GM23338 (cell line): ENCODE data around the gene OPRM1. TPM values are rescaled to one million over a fixed set of nuclear protein-coding genes. Genes with fewer than 3 reads are reported as not detected.

Experiments
- ATAC-seq: fragments of 200-7000 bp; cut with Tn5 transposase; 3 replicates; pipeline ENCODE4 v1.9.1; 2020
- DNase-seq: peaks from one replicate; pipeline ENCODE4 v3.0.0-alpha.2; 2015; ENCODE audit warnings: low spot score
- H2AFZ ChIP-seq: fragments of 200-600 bp; sonication (generic); 2 replicates; pipeline ENCODE4 v1.8.0; 2016; ENCODE audit warnings: antibody characterized with exemption, mild to moderate bottlenecking, moderate library complexity
- H3F3A ChIP-seq: fragments of 200-600 bp; sonication (generic); replicated peaks from 2 replicates; pipeline ENCODE4 v1.8.0; 2017; ENCODE audit warnings: antibody characterized with exemption, mixed run types, low read depth
- H3K27ac ChIP-seq: fragments of 200-600 bp; sonication (generic); 2 replicates; pipeline ENCODE4 v1.6.1; 2016; ENCODE audit warnings: low read depth
- H3K27me3 ChIP-seq: fragments of 200-600 bp; sonication (generic); 2 replicates; pipeline ENCODE4 v1.8.0; 2016; ENCODE audit warnings: mild to moderate bottlenecking, mixed run types, moderate library complexity; ENCODE audit not compliant: insufficient read depth
- H3K36me3 ChIP-seq: fragments of 200-600 bp; sonication (generic); 2 replicates; pipeline ENCODE4 v1.8.0; 2016; ENCODE audit warnings: mild to moderate bottlenecking; ENCODE audit not compliant: insufficient read depth
- H3K4me1 ChIP-seq: fragments of 200-600 bp; sonication (generic); 2 replicates; pipeline ENCODE4 v1.8.0; 2016; ENCODE audit warnings: mild to moderate bottlenecking, moderate library complexity; ENCODE audit not compliant: insufficient read depth
- H3K4me2 ChIP-seq: fragments of 200-600 bp; sonication (generic); 2 replicates; pipeline ENCODE4 v1.7.1; 2017; ENCODE audit warnings: mixed run types
- H3K4me3 ChIP-seq: fragments of 200-600 bp; sonication (generic); 2 replicates; pipeline ENCODE4 v1.6.1; 2016; ENCODE audit warnings: mixed run types
- H3K79me2 ChIP-seq: fragments of 200-600 bp; sonication (generic); replicated peaks from 2 replicates; pipeline ENCODE4 v1.8.0; 2017; ENCODE audit warnings: mild to moderate bottlenecking; ENCODE audit not compliant: insufficient read depth
- H3K9me2 ChIP-seq: fragments of 200-600 bp; sonication (generic); 2 replicates; pipeline ENCODE4 v1.8.0; 2017; ENCODE audit not compliant: insufficient read depth
- H4K20me1 ChIP-seq: fragments of 200-600 bp; sonication (generic); replicated peaks from 2 replicates; pipeline ENCODE4 v1.8.0; 2017; ENCODE audit warnings: mild to moderate bottlenecking; ENCODE audit not compliant: insufficient read depth
- H3K27ac Mint-ChIP-seq: 2 replicates; pipeline ENCODE4 v1.8.0; 2020; ENCODE audit warnings: inconsistent platforms, mild to moderate bottlenecking, moderate library complexity, mixed read lengths
- H3K27me3 Mint-ChIP-seq: 3 replicates; pipeline ENCODE4 v1.8.0; 2022; ENCODE audit warnings: low read depth, mild to moderate bottlenecking, moderate library complexity, mixed read lengths, inconsistent platforms; ENCODE audit not compliant: insufficient read depth, poor library complexity
- H3K36me3 Mint-ChIP-seq: 3 replicates; pipeline ENCODE4 v1.8.0; 2021; ENCODE audit warnings: low read depth, mild to moderate bottlenecking, inconsistent platforms, moderate library complexity, mixed read lengths
- H3K4me1 Mint-ChIP-seq: 3 replicates; pipeline ENCODE4 v1.8.0; 2020; ENCODE audit warnings: mild to moderate bottlenecking, inconsistent platforms, mixed read lengths
- H3K4me3 Mint-ChIP-seq: 3 replicates; pipeline ENCODE4 v1.8.0; 2021; ENCODE audit warnings: moderate library complexity, mild to moderate bottlenecking, inconsistent platforms, mixed read lengths
- H3K9me3 Mint-ChIP-seq: 3 replicates; pipeline ENCODE4 v1.8.0; 2020; ENCODE audit warnings: moderate library complexity, mild to moderate bottlenecking, inconsistent platforms, mixed read lengths
- CREB1 ChIP-seq: fragments of 250-450 bp; sonication (Bioruptor Pico); IDR thresholded peaks from 2 replicates; pipeline ENCODE4 v1.5.0; 2020; ENCODE audit warnings: low read depth, mild to moderate bottlenecking, moderate library complexity
- EZH2phosphoT487 ChIP-seq: fragments of 200-600 bp; sonication (generic); IDR thresholded peaks from one replicate; pipeline ENCODE4 v1.8.1; 2018; ENCODE audit warnings: antibody characterized with exemption; ENCODE audit not compliant: unreplicated experiment
- NANOG ChIP-seq: IDR thresholded peaks from 2 replicates; pipeline ENCODE4 v1.6.1; 2016; ENCODE audit warnings: antibody characterized with exemption, borderline replicate concordance
- POLR2AphosphoS5 ChIP-seq: IDR thresholded peaks from 2 replicates; pipeline ENCODE4 v1.6.1; 2016; ENCODE audit warnings: antibody characterized with exemption, low read depth
- REST ChIP-seq: IDR thresholded peaks from one replicate; pipeline ENCODE4 v1.6.1; 2018; ENCODE audit warnings: antibody characterized with exemption; ENCODE audit not compliant: unreplicated experiment
- ZNF462 ChIP-seq: fragments of 250-450 bp; sonication (Bioruptor Pico); IDR thresholded peaks from 2 replicates; pipeline ENCODE4 v1.5.0; 2020; ENCODE audit warnings: mild to moderate bottlenecking, moderate library complexity
- polyA plus RNA-seq: library from polyadenylated mRNA; unstranded; fragments of >200 nt; fragmentation: Nextera tagmentation; extraction: Ambion mirVana; gene quantifications from 2 replicates; pipeline ENCODE4 v1.2.1, GENCODE V29; 2016
- total RNA-seq: library from RNA; depleted of rRNA; stranded (reverse); fragments of >200 nt; shearing (Covaris generic); gene quantifications from 2 replicates; pipeline ENCODE4 v1.2.3, GENCODE V29; 2014

Gene OPRM1
- total and polyA plus RNA-seq, 2 experiments from 2014 or later, result 0.52 TPM; not detected in 1

- no peak for DNase-seq
- H3K9me2 ChIP-seq, result no peaks in the 10 kb centered on the region
- no peaks in the 10 kb centered on the region for H3K79me2 ChIP-seq
- ATAC-seq, result no peak
- H3K27me3 ChIP-seq, result no peaks in the 10 kb centered on the region
- H3K4me1 ChIP-seq, result peaks cover 8% of the 10 kb centered on the region
- H3K4me2 ChIP-seq, result 0 out of 2 replicates have a peak overlapping the region, but pooled peaks have one; percentile 12
- TF ChIP-seq POLR2AphosphoS5 (no peak), CREB1 (CRISPR knock-in tag) (no peak), ZNF462 (CRISPR knock-in tag) (no peak), EZH2phosphoT487 (no peak), NANOG (no peak), REST (no peak)
- Mint-ChIP-seq H3K27ac (no peak overlapping the region), H3K27me3 (no peaks in the 10 kb centered on the region), H3K4me3 (no peak overlapping the region), H3K4me1 (peaks cover 16% of the 10 kb centered on the region), H3K9me3 (no peaks in the 10 kb centered on the region), H3K36me3 (no peaks in the 10 kb centered on the region)
- no peaks in the 10 kb centered on the region for H3K36me3 ChIP-seq
- no peak overlapping the region for H3K4me3 ChIP-seq
- no peaks in the 10 kb centered on the region for H3F3A ChIP-seq
- H4K20me1 ChIP-seq, result no peaks in the 10 kb centered on the region
- H3K27ac ChIP-seq, result peak overlapping the region; percentile 60
- peak overlapping the region; percentile 89 for H2AFZ ChIP-seq
Measured at GRCh38 chr6:154218787-154219186, 179.7 kb downstream of the OPRM1 start.
